ENCODE measurements around the gene OGFR.

Gene OGFR

GRCh38 chr20:62815066-62815991 lies 10.7 kb downstream of the OGFR start:
- Histone ChIP-seq H3K27ac (no peak overlapping the region), H3K4me3 (ENCODE audit: low read depth, low read length) (no peak overlapping the region), H3K27me3 (replicated peaks) (peaks cover 20% of the 10 kb centered on the region), H3K36me3 (replicated peaks) (peaks cover 22% of the 10 kb centered on the region)
- TF ChIP-seq, protein P1, sequence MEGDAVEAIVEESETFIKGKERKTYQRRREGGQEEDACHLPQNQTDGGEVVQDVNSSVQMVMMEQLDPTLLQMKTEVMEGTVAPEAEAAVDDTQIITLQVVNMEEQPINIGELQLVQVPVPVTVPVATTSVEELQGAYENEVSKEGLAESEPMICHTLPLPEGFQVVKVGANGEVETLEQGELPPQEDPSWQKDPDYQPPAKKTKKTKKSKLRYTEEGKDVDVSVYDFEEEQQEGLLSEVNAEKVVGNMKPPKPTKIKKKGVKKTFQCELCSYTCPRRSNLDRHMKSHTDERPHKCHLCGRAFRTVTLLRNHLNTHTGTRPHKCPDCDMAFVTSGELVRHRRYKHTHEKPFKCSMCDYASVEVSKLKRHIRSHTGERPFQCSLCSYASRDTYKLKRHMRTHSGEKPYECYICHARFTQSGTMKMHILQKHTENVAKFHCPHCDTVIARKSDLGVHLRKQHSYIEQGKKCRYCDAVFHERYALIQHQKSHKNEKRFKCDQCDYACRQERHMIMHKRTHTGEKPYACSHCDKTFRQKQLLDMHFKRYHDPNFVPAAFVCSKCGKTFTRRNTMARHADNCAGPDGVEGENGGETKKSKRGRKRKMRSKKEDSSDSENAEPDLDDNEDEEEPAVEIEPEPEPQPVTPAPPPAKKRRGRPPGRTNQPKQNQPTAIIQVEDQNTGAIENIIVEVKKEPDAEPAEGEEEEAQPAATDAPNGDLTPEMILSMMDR (IDR thresholded peaks at IDR 0.05; ENCODE audit: low read depth, low read length, missing control alignments): no peak
- DNase-seq: no peak
- in situ Hi-C loops (cut with HindIII; ENCODE audit: low pct_ligation_motif_present, low sequenced_read_pairs): no loop called here

GRCh38 chr20:62816031-62816883 lies 11.6 kb downstream of the OGFR start:
- no peak for DNase-seq
- TF ChIP-seq, protein P1 (IDR thresholded peaks at IDR 0.05; ENCODE audit: low read depth, low read length, missing control alignments): no peak
- Histone ChIP-seq H3K27ac (no peak overlapping the region), H3K4me3 (ENCODE audit: low read depth, low read length) (no peak overlapping the region), H3K27me3 (replicated peaks) (peaks cover 20% of the 10 kb centered on the region), H3K36me3 (replicated peaks) (peaks cover 14% of the 10 kb centered on the region)
- in situ Hi-C loops (cut with HindIII; ENCODE audit: low pct_ligation_motif_present, low sequenced_read_pairs): no loop called here

DNA sequence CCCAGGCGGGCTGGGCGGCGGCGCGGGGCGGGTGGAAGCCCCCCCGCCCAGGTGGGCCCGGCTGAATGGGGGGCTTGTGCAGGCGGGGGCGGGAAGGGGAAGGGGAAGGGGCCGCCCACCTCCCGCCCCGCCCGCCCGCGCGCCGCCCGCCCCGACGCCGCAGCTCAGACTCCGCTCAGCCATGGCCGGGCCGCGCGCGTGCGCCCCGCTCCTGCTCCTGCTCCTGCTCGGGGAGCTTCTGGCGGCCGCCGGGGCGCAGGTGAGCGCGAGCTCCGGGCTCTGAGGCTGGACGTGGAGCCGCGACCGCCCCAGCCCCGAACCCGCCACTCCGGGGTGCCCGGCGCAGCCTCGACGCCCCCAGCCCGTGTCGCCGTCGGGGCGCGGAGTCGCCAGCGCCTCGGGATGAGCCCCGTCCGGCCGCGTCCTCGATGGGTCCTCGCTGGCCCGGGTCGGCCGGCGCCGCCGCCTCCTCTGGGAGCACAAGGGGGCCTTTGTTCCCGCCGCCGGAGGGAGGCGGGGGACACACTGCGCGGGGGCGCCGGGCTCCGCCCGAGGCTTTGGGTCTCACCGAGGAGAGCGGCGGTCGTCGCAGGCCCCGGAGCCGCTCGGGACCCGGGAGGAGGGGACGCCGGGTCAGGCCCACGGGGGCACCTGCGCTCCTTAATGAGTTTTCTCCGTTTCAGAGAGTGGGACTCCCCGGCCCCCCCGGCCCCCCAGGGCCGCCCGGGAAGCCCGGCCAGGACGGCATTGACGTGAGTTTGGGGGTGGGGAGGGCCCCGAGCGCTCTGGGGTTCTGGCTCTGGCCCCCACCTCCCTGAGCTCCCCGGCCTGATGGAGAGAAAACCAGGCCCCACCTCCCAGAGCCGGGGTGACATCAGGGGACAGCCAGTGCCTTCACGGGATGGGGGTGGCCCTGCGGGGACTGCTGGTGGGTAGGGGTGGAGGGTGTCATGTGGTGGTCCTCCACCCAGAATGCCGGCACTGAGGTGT lies 12.5 kb downstream of the OGFR start, which contains the start of gene COL9A3:
COL9A3 (plus strand) TSS at position 167 of the 990 bp plus-strand sequence; CDS start at position 182, 15 bp downstream.
- Histone ChIP-seq H3K36me3 (replicated peaks) (peaks cover 8% of the 10 kb centered on the region), H3K27ac (no peak within 1 kb of the TSS), H3K27me3 (replicated peaks) (peaks cover 20% of the 10 kb centered on the region), H3K4me3 (ENCODE audit: low read depth, low read length) (no peak within 1 kb of the TSS)
- in situ Hi-C loops (cut with HindIII; ENCODE audit: low pct_ligation_motif_present, low sequenced_read_pairs): no loop called here
- TF ChIP-seq, protein P1 (IDR thresholded peaks at IDR 0.05; ENCODE audit: low read depth, low read length, missing control alignments): no peak
- no peak for DNase-seq

DNA sequence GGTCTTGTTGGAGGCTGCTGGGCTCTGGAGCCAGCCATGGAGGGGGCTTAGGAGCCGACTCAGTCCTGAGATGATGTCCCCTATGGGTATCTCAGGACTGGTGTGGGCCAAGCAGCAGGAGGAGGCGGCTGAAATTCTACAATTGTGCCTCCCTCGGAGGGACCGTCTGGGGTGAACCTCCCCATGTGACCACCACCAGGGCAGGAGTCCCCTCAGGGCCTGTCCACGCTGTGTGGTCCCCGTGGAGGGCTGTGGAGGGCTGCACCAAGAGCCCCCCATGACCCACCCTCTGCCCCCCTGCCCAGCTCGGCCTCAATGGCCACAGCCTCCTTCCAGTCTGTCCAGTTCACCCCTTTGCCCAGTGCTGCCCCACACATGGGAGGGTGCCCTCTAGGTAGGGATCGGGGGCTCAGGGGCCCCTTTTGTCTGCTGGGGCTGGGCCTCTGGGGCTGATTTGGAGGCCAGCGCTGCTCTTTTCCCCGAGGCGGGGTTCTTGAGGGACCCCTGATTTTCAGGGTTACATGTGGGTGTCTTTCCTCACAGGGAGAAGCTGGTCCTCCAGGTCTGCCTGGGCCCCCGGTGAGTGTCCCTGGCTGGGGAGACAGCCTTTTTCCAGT lies 13.4 kb downstream of the OGFR start:
- no peak for DNase-seq
- no peak overlapping the region for H3K4me3 ChIP-seq (ENCODE audit: low read depth, low read length)
- TF ChIP-seq, protein P1 (IDR thresholded peaks at IDR 0.05; ENCODE audit: low read depth, low read length, missing control alignments): no peak
- in situ Hi-C loops (cut with HindIII; ENCODE audit: low pct_ligation_motif_present, low sequenced_read_pairs): no loop called here
- peaks cover 20% of the 10 kb centered on the region for H3K27me3 ChIP-seq (replicated peaks)
- no peak overlapping the region for H3K27ac ChIP-seq
- H3K36me3 ChIP-seq (replicated peaks): no peaks in the 10 kb centered on the region
